Choroid plexus epithelial cell (primary cell): ENCODE results near the gene PLEKHG3.

Experiments
- DNase-seq: peaks from one replicate; pipeline ENCODE4 v3.0.0-alpha.2; 2010; ENCODE audit warnings: low read depth
- H3K4me3 ChIP-seq: 2 replicates; pipeline ENCODE4 v1.5.1; 2011; ENCODE audit warnings: low read depth, mild to moderate bottlenecking, control low read depth, low read length, moderate library complexity
- CTCF ChIP-seq: conservative IDR thresholded peaks from 2 replicates; pipeline ENCODE4 v1.5.1; 2011; ENCODE audit warnings: low read depth, mild to moderate bottlenecking, control low read depth, inconsistent platforms, low read length, moderate library complexity

PLEKHG3 gene

DNA sequence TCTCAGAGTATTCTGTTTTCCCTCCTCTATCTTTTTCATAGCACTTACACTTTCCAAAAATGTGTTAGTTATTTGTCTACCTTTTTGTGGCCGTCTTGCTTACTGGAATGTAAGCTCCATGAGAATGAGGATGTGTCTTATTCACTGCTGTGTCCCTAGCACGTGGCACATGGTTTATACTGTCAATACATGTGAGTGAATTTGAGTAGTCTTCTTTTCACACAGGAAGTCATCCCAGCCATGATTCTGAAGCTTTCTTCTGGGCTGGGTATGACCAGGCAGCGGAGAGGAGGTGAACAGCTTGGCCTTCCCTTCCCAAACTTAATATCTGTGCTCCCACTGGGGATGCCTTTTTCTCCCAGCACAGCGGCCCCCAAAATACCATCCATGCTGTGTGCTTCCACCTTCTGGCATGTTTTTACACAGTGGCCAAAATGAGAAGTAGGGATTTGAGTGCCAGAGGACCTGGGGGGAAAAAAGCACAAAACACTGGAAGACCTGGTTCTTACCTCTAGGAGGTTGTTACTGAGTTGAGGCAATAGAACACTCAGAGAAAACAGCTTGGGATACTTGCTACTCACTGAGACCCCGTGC, 10.3 kb downstream of the PLEKHG3 start:
- TF ChIP-seq CTCF: no peak
- no peak overlapping the region for H3K4me3 ChIP-seq
- DNase-seq: no peak

- no peak for DNase-seq
- TF ChIP-seq CTCF: no peak
- no peak overlapping the region for H3K4me3 ChIP-seq
Observed at GRCh38 chr14:64715146-64715627, 11.0 kb downstream of the PLEKHG3 start.

GRCh38 chr14:64715628-64716412, 11.6 kb downstream of the PLEKHG3 start:
- DNase-seq: peak; percentile 57
- H3K4me3 ChIP-seq: peak overlapping the region; percentile 53
- TF ChIP-seq CTCF: no peak

GRCh38 chr14:64717870-64718269, 13.6 kb downstream of the PLEKHG3 start:
- no peak for TF ChIP-seq CTCF
- DNase-seq: no peak
- no peak overlapping the region for H3K4me3 ChIP-seq

GRCh38 chr14:64718762-64719161, 14.5 kb downstream of the PLEKHG3 start:
- no peak for DNase-seq
- TF ChIP-seq CTCF: no peak
- H3K4me3 ChIP-seq: no peak overlapping the region

DNA sequence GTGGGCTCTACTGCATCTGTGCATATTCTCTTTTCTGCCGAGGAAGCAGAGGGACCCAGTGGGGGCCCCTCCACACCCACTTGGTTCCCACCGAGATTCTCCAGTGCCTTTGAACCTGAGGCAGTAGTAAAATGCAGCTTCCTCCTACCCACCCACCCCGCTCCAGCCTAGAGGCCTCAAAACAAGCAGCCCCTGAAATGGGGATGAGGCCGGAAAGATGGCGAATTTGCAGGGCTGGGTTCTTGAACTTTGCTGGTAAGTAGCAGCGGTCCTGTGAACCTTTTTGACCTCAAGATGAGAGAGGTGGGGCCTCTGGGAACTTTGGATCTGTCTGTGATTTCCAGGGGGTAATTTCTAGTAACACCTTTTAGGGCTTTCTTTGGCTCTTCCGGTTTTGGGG, 15.4 kb downstream of the PLEKHG3 start:
- DNase-seq: no peak

More for the DNA sequence above, 15.4 kb downstream of the PLEKHG3 start:
- no peak for TF ChIP-seq CTCF
- no peak overlapping the region for H3K4me3 ChIP-seq
